GM12891 (cell line): Measurements from ENCODE around the gene FILIP1L.
A peak's percentile ranks its signal among the peaks of the same experiment; 100 is the strongest.
"Not testable (repeated sequence)": the region's sequence is repeated elsewhere in the genome, so short reads cannot be mapped to it uniquely, and the experiment has no call there.

Source experiments
- DNase-seq: peaks from one replicate; pipeline ENCODE4 v3.0.0; 2011; ENCODE audit warnings: low spot score; ENCODE audit not compliant: insufficient read length
- FAIRE-seq: peaks from 2 replicates; lab custom pipeline; 2011; peaks lifted over from hg19 to GRCh38; lab: Jason Lieb, UNC
- PAX5 ChIP-seq: IDR thresholded peaks from 2 replicates; pipeline ENCODE4 v1.6.1; 2011; ENCODE audit warnings: low read length, moderate library complexity, mild to moderate bottlenecking; ENCODE audit not compliant: insufficient read depth, severe bottlenecking
- POLR2A ChIP-seq: IDR thresholded peaks from 2 replicates; pipeline ENCODE4 v1.6.1; 2011; ENCODE audit warnings: low read depth, low read length, control low read depth
- POLR2AphosphoS5 ChIP-seq: IDR thresholded peaks from 2 replicates; pipeline ENCODE4 v1.6.1; 2011; ENCODE audit warnings: low read depth, low read length, control low read depth
- POU2F2 ChIP-seq: IDR thresholded peaks from 2 replicates; pipeline ENCODE4 v1.6.1; 2011; ENCODE audit warnings: low read depth, mild to moderate bottlenecking, control low read depth, low read length, moderate library complexity
- SPI1 ChIP-seq: IDR thresholded peaks from 2 replicates; pipeline ENCODE4 v1.6.1; 2011; ENCODE audit warnings: low read depth, low read length, control low read depth
- TAF1 ChIP-seq: IDR thresholded peaks from 2 replicates; pipeline ENCODE4 v1.6.1; 2011; ENCODE audit warnings: low read depth, low read length, control low read depth

FILIP1L gene

GRCh38 chr3:100069472-100069871 is 44.8 kb downstream of the FILIP1L start:
- TF ChIP-seq TAF1, result no peak
- no peak for TF ChIP-seq POU2F2
- no peak for TF ChIP-seq POLR2AphosphoS5
- no peak for TF ChIP-seq PAX5
- TF ChIP-seq SPI1, result no peak
- TF ChIP-seq POLR2A, result no peak
- no peak for FAIRE-seq
- no peak for DNase-seq

GRCh38 chr3:100068826-100069225 is 45.5 kb downstream of the FILIP1L start:
- TF ChIP-seq PAX5 (peak; percentile 47), POU2F2 (no peak), POLR2AphosphoS5 (no peak), SPI1 (no peak), TAF1 (no peak)
- peak; percentile 98 for FAIRE-seq

GRCh38 chr3:100067589-100067988 is 46.7 kb downstream of the FILIP1L start:
- FAIRE-seq (no peak), DNase-seq (no peak)
- TF ChIP-seq POU2F2 (no peak), PAX5 (no peak), POLR2A (no peak)

More at GRCh38 chr3:100068826-100069225, 45.5 kb downstream of the FILIP1L start:
- DNase-seq, result peak; percentile 30

GRCh38 chr3:100063929-100064461 is 50.3 kb downstream of the FILIP1L start:
- DNase-seq (no peak), FAIRE-seq (no peak)
- no peak for TF ChIP-seq SPI1
- TF ChIP-seq TAF1, result no peak
- no peak for TF ChIP-seq POU2F2
- no peak for TF ChIP-seq POLR2AphosphoS5
- no peak for TF ChIP-seq PAX5
- no peak for TF ChIP-seq POLR2A

GRCh38 chr3:100062665-100063064 is 51.6 kb downstream of the FILIP1L start:
- no peak for FAIRE-seq
- DNase-seq, result no peak
- TF ChIP-seq PAX5 (no peak), SPI1 (no peak), TAF1 (no peak), POLR2AphosphoS5 (no peak), POU2F2 (no peak), POLR2A (no peak)

GRCh38 chr3:100060685-100061484 is 53.4 kb downstream of the FILIP1L start:
- DNase-seq (no peak), FAIRE-seq (no peak)
- no peak for TF ChIP-seq PAX5
- no peak for TF ChIP-seq POU2F2
- TF ChIP-seq POLR2AphosphoS5, result no peak
- TF ChIP-seq TAF1, result no peak

- FAIRE-seq (no peak), DNase-seq (no peak)
- TF ChIP-seq POU2F2 (no peak), TAF1 (no peak), SPI1 (no peak), PAX5 (no peak), POLR2A (no peak), POLR2AphosphoS5 (no peak)
Observed at GRCh38 chr3:100059472-100059871, 54.8 kb downstream of the FILIP1L start.

GRCh38 chr3:100057716-100058575 is 56.4 kb downstream of the FILIP1L start:
- TF ChIP-seq PAX5, result no peak
- no peak for TF ChIP-seq POLR2AphosphoS5
- no peak for TF ChIP-seq POU2F2
- no peak for TF ChIP-seq POLR2A
- TF ChIP-seq SPI1, result no peak
- TF ChIP-seq TAF1, result no peak
- FAIRE-seq (no peak), DNase-seq (no peak)

GRCh38 chr3:100053951-100054620 is 60.2 kb downstream of the FILIP1L start:
- DNase-seq (no peak), FAIRE-seq (peak; percentile 26)

GRCh38 chr3:100051513-100051912 is 62.8 kb downstream of the FILIP1L start:
- not testable (repeated sequence) for FAIRE-seq, DNase-seq

More at GRCh38 chr3:100053951-100054620, 60.2 kb downstream of the FILIP1L start:
- TF ChIP-seq POU2F2 (no peak), SPI1 (no peak), PAX5 (no peak), POLR2A (no peak), POLR2AphosphoS5 (no peak), TAF1 (no peak)
